HG02588 (cell line): Measurements from ENCODE around the gene COQ9.
"Not testable (repeated sequence)": the region's sequence is repeated elsewhere in the genome, so short reads cannot be mapped to it uniquely, and the experiment has no call there.

Source experiments
- ATAC-seq: cut with Tn5 transposase; IDR thresholded peaks from one replicate; pipeline ENCODE4 v1.9.1; 2021; ENCODE audit warnings: mild to moderate bottlenecking, moderate library complexity; ENCODE audit not compliant: unreplicated experiment

COQ9 gene

DNA sequence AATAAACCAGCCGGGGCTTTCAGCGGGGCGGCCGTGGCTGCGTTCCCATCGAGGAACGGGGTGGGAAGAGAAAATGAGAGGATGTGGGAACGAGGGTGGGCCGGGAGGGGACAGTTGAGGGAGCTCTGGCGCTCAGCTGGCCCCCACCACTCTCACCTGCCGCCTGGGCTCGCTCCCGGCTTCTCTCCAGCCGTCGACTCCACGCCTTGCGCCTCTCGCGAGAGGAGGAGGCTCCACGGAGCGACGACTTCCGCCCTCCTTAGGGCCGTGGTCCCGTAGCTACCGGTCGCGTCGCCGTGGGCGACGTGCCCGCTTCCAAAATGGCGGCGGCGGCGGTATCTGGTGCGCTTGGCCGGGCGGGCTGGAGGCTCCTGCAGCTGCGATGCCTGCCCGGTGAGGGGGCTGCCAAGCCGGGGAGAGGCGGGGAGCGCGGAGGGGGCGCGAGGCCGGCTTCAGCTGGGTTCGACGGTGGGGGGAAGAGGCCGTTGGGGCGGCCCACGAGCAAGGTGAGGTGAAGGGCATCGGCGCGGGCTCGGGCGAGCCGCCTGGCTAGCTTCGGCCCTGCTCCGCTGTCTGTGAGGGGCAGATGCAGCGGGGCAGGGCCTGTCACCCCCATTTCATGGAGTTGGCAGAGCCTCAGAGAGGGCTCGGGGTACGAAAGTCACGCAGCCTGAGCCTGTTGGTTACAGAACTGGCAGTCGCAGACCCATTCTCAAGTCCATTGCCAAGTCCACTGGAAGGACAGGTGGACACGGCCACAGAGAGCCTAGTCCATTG lies at the start of gene COQ9, which contains the start of gene CIAPIN1:
Gene COQ9, plus strand, starts transcription at position 294 of the 777 bp plus-strand sequence. Its CDS starts 27 bp downstream, at position 321.
Gene CIAPIN1, minus strand, starts transcription at position 200 of the 777 bp plus-strand sequence. CDS start 6,457 bp downstream, outside the sequence.
- peak; percentile 95 for ATAC-seq

DNA sequence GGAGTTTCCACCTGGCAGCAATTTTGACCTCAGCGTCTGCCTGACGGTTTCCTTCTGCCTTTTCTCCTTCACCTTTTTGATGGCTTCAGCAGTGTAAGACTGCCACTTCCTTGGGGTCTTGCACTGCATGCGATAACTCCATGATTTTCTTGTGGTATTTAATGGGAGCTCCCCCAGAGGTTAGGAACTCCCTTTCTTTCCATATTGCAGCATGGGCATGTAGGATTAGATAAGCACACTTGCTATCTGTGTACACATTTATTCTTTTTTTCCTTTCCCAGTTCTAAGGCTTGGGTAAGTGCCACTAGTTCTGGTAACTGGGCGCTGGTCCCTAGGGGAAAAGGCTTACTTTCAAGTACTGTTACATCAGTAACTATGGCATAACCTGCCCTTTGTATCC lies 49.8 kb upstream of the COQ9 start:
- ATAC-seq, result not testable (repeated sequence)

DNA sequence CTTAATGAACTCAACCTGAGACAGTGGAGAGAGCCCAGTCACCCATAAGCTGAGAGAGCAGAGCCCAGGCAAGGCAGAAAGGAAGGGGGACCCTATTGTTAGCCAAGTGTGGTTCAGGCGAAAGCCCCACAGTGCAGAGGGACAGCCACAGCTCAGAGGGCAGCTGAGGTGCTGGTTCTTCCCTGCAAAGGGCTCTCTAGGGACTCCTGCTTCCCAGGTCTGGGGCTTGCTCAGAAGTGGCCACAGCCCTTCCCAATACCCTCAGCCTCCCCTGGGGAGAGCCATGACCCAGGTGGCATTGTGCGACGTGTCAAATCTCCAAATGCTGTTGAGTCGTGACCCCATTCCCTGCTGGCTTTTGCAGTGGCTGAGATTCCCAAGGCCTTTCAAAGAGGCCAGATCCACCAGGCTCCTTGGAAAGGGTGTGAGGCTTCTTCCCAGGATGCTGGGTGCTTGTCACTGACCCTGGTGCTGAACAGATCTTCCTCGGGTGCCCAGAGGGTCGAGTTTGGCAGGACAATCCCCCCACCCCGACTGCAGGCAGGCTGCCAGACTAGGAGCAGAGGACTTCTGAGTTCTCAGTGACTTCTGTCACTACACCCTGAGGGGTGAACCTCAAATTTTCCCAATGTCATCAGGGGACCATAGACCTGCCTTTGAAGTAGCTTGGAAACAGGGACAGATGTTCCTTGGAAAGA lies 45.2 kb upstream of the COQ9 start:
- ATAC-seq, result no peak

DNA sequence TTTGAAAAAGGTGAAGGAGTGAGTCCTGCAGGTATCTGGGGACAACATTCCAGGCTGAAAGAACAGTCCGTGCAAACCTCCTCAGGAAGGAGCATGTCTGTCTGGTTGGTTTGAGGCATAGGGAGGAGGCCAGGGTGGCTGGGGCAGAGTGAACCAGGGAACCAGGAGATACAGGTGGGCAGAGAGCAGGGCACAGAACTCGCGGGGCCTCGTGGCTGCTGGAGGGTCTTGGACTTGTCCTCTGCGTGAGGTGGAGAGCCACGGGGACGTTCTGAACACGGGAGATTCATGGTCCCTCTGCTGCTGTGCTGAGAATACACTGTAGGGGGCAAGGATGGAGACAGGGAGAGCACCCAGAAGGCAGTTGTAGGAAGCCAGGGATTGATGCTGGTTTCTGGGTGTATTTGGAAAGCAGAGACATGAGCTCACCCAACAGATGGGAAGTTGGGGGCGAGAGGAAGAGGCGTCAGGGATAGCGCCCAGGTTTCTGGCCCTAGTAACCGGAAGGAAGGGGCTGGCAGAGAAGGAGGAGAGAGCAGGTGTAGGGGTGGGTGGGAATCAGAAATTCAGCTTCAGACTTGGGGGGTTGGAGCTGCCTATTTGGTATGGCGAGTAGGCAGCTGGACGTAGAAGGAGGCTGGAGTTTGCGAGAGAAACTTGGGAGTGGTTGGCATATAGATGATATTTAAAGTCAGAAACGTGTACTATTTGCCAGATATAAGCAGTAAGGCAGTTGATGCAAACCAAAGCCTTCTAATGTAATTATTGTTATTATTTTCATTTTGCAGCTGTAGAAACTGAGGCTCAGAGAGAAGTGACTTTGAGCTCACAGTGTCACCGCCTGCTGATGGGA lies 43.1 kb upstream of the COQ9 start, which contains the start of gene CCL17:
Gene CCL17, plus strand, starts transcription at position 803 of the 853 bp plus-strand sequence. CDS start 9,166 bp downstream, outside the sequence.
- no peak for ATAC-seq

- no peak for ATAC-seq
Observed at GRCh38 chr16:57405097-57405496, 42.2 kb upstream of the COQ9 start.

- no peak for ATAC-seq
Observed at GRCh38 chr16:57406881-57407280, 40.4 kb upstream of the COQ9 start.

- ATAC-seq, result no peak
Observed at GRCh38 chr16:57407521-57408353, 39.5 kb upstream of the COQ9 start.

- ATAC-seq, result no peak
Observed at GRCh38 chr16:57409065-57409464, 38.2 kb upstream of the COQ9 start.

DNA sequence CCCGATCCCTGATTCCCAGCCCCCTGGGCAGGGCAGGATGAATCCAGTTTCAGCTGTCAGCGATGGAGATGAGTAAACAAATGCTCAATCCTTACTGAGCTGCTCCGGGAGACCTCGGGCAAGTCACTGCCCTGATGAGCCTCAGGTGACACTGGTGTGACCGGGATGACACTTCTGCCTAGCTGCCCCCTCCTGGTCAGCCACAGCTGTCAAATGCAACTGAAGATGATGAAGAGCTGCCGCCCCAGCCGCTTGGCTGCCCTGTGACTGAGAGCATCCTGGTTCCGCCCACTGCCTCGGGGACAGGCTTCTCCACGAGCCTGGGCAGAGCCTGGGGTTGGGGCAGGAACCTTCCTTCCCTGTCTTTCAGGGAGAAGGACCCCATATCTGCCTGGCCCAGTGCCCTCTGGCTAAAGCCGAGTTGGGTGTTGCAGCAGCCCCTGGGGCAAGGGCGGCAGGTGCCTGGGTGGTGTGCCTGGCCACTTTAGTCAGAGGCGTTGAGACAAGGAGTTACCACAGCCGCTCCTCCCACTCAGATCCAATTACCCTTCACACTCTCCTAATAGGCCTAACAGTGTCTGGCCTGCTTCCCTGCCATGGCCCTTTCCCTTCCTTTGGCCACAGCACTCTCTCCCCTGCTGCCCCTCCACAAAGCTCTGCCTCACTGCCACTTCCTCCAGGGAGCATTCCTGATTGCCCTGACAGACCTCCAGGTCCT lies 37.2 kb upstream of the COQ9 start:
- no peak for ATAC-seq

DNA sequence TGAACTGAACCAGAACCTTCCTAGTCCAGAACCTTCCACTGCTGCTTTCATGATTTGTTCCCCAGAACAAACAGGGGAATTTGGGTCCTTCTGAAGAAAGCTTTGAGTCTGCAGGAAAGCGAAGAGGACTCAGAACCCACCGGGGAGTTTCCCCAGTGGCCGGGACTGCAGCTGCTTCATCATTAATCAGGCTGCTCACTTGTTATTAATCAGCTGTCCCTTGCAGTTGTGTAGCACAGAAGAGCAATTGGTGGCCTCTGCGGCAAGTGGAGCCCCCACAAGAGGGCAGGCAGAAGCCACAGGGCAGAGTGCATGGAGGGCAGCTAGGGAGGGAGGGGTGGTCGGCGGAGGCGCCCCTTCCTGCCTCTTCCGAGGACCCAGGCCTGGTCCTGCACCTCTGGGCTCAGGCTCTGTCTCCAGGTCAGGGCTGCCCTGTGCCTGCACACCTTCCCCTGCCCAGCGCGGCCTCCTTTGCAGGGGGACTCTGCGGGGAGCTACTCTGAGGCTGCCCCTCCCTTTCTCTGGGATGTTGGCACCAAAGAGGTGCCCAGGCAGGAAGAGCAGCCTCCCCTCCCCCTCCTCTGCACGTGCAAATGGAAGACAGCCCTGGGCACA lies 35.8 kb upstream of the COQ9 start:
- no peak for ATAC-seq

- ATAC-seq, result no peak
Observed at GRCh38 chr16:57412584-57412983, 34.7 kb upstream of the COQ9 start.

- peak; percentile 60 for ATAC-seq
Observed at GRCh38 chr16:57413301-57413730, 34.0 kb upstream of the COQ9 start.

GRCh38 chr16:57413733-57414132 lies 33.5 kb upstream of the COQ9 start:
- no peak for ATAC-seq

DNA sequence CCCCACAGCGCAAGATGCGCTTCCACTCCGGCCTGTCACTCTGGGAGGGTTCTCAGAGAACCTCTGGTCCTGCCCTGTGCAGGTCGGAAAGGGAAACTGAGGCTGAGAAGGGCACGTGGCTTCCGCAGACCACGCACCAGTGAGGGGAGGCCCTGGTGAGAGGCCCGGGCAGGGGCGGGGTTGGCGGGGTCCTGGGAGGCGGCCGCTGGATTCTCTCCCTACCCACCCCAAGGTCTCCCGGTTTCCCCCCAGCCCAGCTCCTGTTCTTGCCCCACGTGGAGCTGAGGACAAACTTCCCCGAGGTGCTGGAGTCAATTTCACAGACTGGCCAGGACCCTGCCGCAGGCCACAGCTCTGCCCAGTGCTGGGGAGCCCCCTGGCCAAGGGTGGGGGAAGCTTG lies 31.2 kb upstream of the COQ9 start:
- no peak for ATAC-seq

DNA sequence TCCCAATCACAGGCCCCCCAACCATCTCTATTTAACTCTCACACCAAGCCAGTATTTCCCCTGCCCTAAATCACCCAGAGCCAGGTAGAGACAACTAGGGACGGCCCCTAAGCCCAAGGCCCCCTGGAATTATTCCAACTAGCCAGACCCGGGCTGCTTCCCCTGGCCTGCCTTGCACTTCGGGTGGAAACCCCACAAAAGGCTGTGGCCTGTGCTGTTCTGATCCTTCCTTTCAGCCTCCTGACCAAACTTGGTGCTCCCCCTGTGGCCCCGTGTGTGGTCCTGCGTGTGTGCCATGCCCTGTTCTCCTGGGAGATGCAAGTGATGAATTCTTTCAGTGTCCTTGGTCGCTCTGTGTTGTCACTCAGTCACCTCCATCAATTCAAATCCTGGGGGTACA lies 27.8 kb upstream of the COQ9 start:
- no peak for ATAC-seq

DNA sequence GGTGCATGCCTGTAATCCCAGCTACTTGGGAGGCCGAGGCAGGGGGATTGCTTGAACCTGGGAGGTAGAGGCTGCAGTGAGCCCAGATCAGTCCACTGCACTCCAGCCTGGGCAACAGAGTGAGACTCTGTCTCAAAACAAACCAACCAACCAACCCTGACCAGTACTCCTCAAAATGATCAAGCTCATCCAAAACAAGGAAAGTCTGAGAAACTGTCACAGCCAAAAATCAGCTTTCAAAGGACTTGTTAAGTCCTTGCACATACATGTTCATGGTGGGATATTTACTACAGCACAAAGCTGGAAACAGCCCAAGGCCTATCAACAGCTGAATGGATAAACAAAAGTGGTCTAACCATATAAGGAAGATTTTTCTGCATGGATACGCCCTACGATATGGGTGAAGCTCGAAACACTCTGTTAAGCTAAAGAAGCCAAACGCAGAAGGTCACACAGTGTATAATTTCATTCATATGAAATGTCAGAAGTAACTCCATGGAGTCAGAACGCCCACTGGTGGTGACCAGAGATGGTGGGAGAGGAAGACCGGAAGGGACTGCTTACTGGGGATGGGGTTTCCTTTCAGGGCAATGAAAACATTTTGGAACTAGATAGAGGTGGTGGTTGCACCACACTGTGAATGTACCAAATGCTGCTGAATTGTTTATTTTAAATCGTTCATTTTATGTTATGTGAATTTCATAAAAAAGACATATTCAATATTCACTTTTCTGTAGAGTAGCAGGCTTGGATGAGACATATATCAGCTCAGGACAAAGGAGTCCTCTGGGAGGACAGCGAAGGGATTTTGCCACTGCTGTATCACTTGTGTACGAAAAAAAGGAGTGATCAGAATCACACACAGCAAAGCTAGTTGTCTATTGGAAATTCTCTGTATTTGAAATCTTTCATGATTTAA lies 25.0 kb upstream of the COQ9 start:
- no peak for ATAC-seq

DNA sequence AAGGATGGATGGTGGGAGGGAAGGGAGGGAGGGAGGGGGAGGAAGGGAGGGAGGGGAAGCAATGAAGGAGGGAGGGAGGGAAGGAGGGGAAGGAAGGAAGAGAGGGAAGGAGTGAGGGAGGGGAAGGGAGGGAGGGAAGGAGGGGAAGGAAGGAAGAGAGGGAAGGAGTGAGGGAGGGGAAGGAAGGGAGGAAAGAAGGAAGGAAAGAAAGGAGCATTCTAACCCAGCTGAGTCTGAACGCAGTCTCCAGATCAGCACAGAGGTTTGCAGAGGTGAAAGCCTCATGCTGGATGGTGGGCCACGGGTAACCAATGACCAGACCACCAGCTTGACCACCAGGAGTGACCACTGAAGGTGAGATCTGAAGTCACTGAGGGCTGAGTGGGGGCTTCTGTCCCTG lies 24.1 kb upstream of the COQ9 start:
- no peak for ATAC-seq

GRCh38 chr16:57424583-57424982 lies 22.7 kb upstream of the COQ9 start:
- no peak for ATAC-seq
